HG03103 (cell line): ENCODE results near the gene DGKD.

Source experiments
- ATAC-seq: cut with Tn5 transposase; IDR thresholded peaks from one replicate; pipeline ENCODE4 v1.9.1; 2021; ENCODE audit warnings: low read depth; ENCODE audit not compliant: unreplicated experiment

The DGKD gene

GRCh38 chr2:233489143-233489542 is 134.8 kb downstream of the DGKD start:
- no peak for ATAC-seq

- no peak for ATAC-seq
Measured at GRCh38 chr2:233489666-233490065, 135.4 kb downstream of the DGKD start.

GRCh38 chr2:233490831-233491230 is 136.5 kb downstream of the DGKD start:
- ATAC-seq: no peak

- ATAC-seq: no peak
Measured at GRCh38 chr2:233491326-233491725, 137.0 kb downstream of the DGKD start.

- no peak for ATAC-seq
Measured at GRCh38 chr2:233492078-233492477, 137.8 kb downstream of the DGKD start.

- ATAC-seq: no peak
Measured at GRCh38 chr2:233492751-233493150, 138.5 kb downstream of the DGKD start.

- ATAC-seq: no peak
Measured at GRCh38 chr2:233495503-233496496, 141.5 kb downstream of the DGKD start.

GRCh38 chr2:233497692-233498091 is 143.4 kb downstream of the DGKD start:
- ATAC-seq: no peak

GRCh38 chr2:233498126-233498525 is 143.8 kb downstream of the DGKD start:
- ATAC-seq: no peak

- ATAC-seq: no peak
Measured at GRCh38 chr2:233499928-233500327, 145.6 kb downstream of the DGKD start.

GRCh38 chr2:233501198-233502076 is 147.1 kb downstream of the DGKD start:
- no peak for ATAC-seq

- ATAC-seq: no peak
Measured at GRCh38 chr2:233503481-233503880, 149.2 kb downstream of the DGKD start.

GRCh38 chr2:233503947-233504637 is 149.8 kb downstream of the DGKD start:
- ATAC-seq: no peak

- ATAC-seq: no peak
Measured at GRCh38 chr2:233513953-233514655, 159.8 kb downstream of the DGKD start.

GRCh38 chr2:233519787-233520611 is 165.7 kb downstream of the DGKD start:
- ATAC-seq: peak; percentile 89
